Adrenal gland (tissue), 12 donors: Measurements from ENCODE around the gene GIGYF1. TPM values are rescaled to one million over a fixed set of nuclear protein-coding genes. Genes with fewer than 3 reads are reported as not detected.
"Not testable (repeated sequence)": the region's sequence is repeated elsewhere in the genome, so short reads cannot be mapped to it uniquely, and the experiment has no call there.

ENCODE experiments used
- DNase-seq, 7 donors: peaks; one replicate each; pipeline ENCODE4 v3.0.0-alpha.2; 2019 to 2020
- H3K27ac ChIP-seq, 5 donors: fragments of 200-600 bp; sonication (generic) in 4 of 5; 1 replicate in 3 of 5; 2 replicates in 2 of 5; pipeline versions ENCODE4 v1.5.1 to v1.8.0; 2016 to 2020; ENCODE audit warnings: mild to moderate bottlenecking in 1 of 5
- H3K27me3 ChIP-seq: fragments of 200-600 bp; 2 replicates; pipeline ENCODE4 v1.8.0; 2021
- H3K36me3 ChIP-seq, 2 donors: fragments of 200-600 bp; replicated peaks in 1 of 2; 1 replicate in 1 of 2; 2 replicates in 1 of 2; pipeline versions ENCODE4 v1.5.1 to v1.8.0; 2018 to 2022
- H3K4me1 ChIP-seq, 2 donors: fragments of 200-600 bp; replicated peaks in 1 of 2; 1 replicate in 1 of 2; 2 replicates in 1 of 2; pipeline versions ENCODE4 v1.5.1 to v1.8.0; 2018 to 2021
- H3K4me3 ChIP-seq, 4 donors: fragments of 200-600 bp; sonication (generic) in 3 of 4; one replicate each; pipeline ENCODE4 v1.5.1; 2016 to 2018
- H3K9me3 ChIP-seq, 3 donors: fragments of 200-600 bp; sonication (generic) in 1 of 3; replicated peaks in 1 of 3; 1 replicate in 2 of 3; 2 replicates in 1 of 3; pipeline versions ENCODE4 v1.5.1 to v1.8.0; 2016 to 2021
- POLR2A ChIP-seq, 2 donors: fragments of 450-650 bp; IDR thresholded peaks; one replicate each; pipeline ENCODE4 v1.6.1; 2017; ENCODE audit warnings: antibody characterized with exemption in 2 of 2, mild to moderate bottlenecking in 2 of 2, moderate library complexity in 1 of 2
- WGBS, 4 donors: extraction: QIAGEN DNeasy Blood & Tissue Kit in 2 of 4; methylation state at CpG; one replicate each; pipeline versions ENCODE4 v1.1.5 to v1.1.7; 2013 to 2017; 5-methylcytosine and 5-hydroxymethylcytosine counted together
- intact Hi-C, 2 donors: fragments of 100-400 bp; cut with DNase I; formaldehyde crosslinking; loops; one replicate each; pipeline versions ENCODE4 v1.14.1 to v1.15.0; 2022 to 2023
- polyA plus RNA-seq, 3 donors: library from polyadenylated mRNA; stranded (reverse); fragments of 200-250 nt in 2 of 3; fragments of 350-450 nt in 1 of 3; fragmentation: Illumina TruSeq in 1 of 3; extraction: RNeasy Lipid Tissue Mini Kit (QIAGEN cat#74804) in 1 of 3; gene quantifications; one replicate each; pipeline ENCODE4 v1.2.3, GENCODE V29; 2013 to 2014
- total RNA-seq, 9 donors: library from RNA; depleted of rRNA in 4 of 9; stranded (reverse); fragments of >200 nt in 4 of 9; fragments of 120-200 nt in 1 of 9; fragmentation: NEBNext Ultra II Directional in 1 of 9; extraction: Animal tissue kit (Norgen Biotek cat#: 25700) in 1 of 9; gene quantifications; one replicate each; pipeline versions ENCODE4 v1.1.0 to v1.2.4, GENCODE V29; 2013 to 2023
- TF ChIP-seq, protein P1 (sequence below), 6 experiments: fragments of 450-650 bp in 4 of 6; fragments of 200-600 bp in 2 of 6; sonication (generic) in 1 of 6; IDR thresholded peaks; 1 replicate in 5 of 6; 2 replicates in 1 of 6; pipeline versions ENCODE4 v1.5.1 to v1.8.0; 2016 to 2021; ENCODE audit warnings: antibody characterized with exemption in 6 of 6, mild to moderate bottlenecking in 2 of 6, moderate library complexity in 1 of 6
- donor health status: healthy with polysubstance abuse.
- donor health status: Bipolar disorder and iron deficiency.
- donor health status: DM: yes; HTN: yes; CAD: no.
- donor health status: DM: no; HTN: no; CAD: no.
- donor health status: DM: no; HTN: no; CAD: no.
- donor health status: DM: yes; HTN: yes; CAD: no.

GIGYF1 gene
- total and polyA plus RNA-seq, 12 donors: 5.4 to 167 (median 25.9) TPM

DNA sequence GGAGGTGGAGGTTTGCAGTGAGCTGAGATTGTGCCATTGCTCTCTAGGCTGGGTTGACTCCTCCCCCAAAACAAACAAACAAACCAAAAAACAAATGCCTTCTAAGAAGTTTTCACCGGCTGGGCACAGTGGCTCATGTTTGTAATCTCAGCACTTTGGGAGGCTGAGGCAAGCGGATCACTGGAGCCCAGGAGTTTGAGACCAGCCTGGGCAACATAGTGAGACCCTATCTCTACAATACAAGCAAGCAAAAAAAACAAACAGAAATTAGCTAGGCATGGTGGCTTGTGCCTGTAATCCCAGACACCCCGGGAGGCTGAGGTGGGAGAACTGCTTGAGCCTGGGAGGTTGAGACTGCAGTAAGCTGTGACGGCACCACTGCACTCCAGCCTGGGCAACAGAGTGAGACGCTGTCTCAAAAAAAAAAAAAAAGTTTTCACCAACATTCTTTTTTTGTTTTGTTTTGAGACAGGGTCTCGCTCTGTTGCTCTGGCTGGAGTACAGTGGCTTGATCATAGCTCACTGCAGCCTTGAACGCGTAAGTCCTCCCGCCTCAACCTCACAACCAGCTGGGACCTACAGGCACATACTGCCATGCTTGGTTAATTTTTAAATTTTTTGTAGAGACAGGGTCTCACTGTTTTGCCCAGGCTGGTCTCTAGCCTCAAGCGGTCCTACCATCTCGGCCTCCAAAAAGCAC lies 38.0 kb upstream of the GIGYF1 start:
- WGBS, 4 donors: 59 to 81% methylated on average over 3 to 11 of the region's 11 CpGs; no CpG with 5 or more reads in 2 of the 4 donors
- no peak overlapping the region for H3K27ac ChIP-seq
- no peaks in the 10 kb centered on the region for H3K4me1 ChIP-seq
- no peaks in the 10 kb centered on the region for H3K9me3 ChIP-seq
- DNase-seq: no peak
- TF ChIP-seq, protein P1, sequence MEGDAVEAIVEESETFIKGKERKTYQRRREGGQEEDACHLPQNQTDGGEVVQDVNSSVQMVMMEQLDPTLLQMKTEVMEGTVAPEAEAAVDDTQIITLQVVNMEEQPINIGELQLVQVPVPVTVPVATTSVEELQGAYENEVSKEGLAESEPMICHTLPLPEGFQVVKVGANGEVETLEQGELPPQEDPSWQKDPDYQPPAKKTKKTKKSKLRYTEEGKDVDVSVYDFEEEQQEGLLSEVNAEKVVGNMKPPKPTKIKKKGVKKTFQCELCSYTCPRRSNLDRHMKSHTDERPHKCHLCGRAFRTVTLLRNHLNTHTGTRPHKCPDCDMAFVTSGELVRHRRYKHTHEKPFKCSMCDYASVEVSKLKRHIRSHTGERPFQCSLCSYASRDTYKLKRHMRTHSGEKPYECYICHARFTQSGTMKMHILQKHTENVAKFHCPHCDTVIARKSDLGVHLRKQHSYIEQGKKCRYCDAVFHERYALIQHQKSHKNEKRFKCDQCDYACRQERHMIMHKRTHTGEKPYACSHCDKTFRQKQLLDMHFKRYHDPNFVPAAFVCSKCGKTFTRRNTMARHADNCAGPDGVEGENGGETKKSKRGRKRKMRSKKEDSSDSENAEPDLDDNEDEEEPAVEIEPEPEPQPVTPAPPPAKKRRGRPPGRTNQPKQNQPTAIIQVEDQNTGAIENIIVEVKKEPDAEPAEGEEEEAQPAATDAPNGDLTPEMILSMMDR (IDR thresholded peaks at IDR 0.05): no peak
- no peaks in the 10 kb centered on the region for H3K36me3 ChIP-seq
- intact Hi-C loops: no loop called here
- no peak overlapping the region for H3K4me3 ChIP-seq
- no peaks in the 10 kb centered on the region for H3K27me3 ChIP-seq

DNA sequence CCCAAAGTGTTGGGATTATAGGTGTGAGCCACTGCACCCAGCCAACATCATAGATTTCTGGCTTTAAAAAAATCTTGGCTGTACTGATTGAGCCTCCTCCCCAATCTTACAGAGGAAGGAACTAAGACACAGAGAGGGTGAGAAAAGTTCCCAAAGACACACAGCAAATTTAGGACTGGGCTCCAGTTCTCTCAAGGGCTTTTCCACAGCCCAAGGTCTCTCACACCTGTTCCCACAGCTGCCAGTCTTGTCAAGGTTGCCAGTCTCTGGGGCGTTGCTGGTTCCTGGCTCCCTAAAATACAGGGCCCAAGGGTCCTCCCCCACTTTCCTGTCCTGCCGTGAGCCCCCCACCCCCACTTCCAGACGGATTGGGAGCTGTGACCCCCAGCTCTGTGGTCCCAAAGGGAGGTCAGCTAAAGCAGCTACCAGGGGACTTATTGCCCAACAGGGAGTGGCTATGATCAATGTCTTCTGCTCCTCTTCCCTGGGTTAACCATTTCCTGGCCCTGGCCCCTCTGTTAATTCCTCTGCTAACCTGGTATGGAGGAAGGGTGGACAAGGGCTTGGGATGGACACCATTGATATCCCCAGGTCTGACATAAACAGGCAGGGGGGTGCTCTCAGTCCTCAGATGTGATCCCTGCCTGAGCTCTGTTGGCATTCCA lies 36.2 kb upstream of the GIGYF1 start:
- no peak for DNase-seq
- TF ChIP-seq, protein P1 (IDR thresholded peaks at IDR 0.05): no peak
- TF ChIP-seq POLR2A (IDR thresholded peaks at IDR 0.05): no peak
- Histone ChIP-seq H3K36me3 (no peaks in the 10 kb centered on the region), H3K4me1 (peaks cover 0 to 8% of the 10 kb centered on the region in 2 donors), H3K4me3 (no peak overlapping the region), H3K27ac (no peak overlapping the region), H3K27me3 (no peaks in the 10 kb centered on the region), H3K9me3 (no peaks in the 10 kb centered on the region)
- WGBS, 4 donors: 31% methylated on average over 3 of the region's 3 CpGs; no CpG with 5 or more reads in 3 of the 4 donors
- intact Hi-C loops: no loop called here

DNA sequence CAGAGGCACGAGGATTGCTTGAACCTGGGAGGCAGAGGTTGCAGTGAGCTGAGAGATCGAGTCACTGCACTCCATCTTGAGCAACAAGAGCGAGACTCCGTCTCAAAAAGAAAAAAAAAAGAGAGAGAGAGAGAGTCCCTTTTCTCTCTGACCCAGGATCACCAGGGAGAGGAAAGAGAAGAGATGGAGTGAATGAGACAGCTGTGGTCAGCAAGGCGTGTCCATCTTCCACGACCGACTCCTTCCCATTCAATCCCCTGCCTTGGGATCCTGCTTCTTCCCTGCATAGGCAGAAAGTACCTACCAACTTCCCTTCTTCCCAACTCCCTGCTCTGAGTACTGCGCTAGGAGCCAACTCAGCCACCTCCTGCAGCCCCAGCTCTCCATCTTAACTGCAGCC lies 34.1 kb upstream of the GIGYF1 start:
- H3K4me1 ChIP-seq: peaks cover 0 to 8% of the 10 kb centered on the region in 2 donors
- H3K27ac ChIP-seq: no peak overlapping the region
- no peaks in the 10 kb centered on the region for H3K27me3 ChIP-seq
- TF ChIP-seq POLR2A (IDR thresholded peaks at IDR 0.05): no peak
- TF ChIP-seq, protein P1 (IDR thresholded peaks at IDR 0.05): no peak
- DNase-seq: no peak
- no peaks in the 10 kb centered on the region for H3K36me3 ChIP-seq
- no peak overlapping the region for H3K4me3 ChIP-seq
- WGBS, 4 donors: 81 to 92% (median 83%) methylated on average over 8 of the region's 8 CpGs
- H3K9me3 ChIP-seq: no peaks in the 10 kb centered on the region
- intact Hi-C loops: no loop called here

DNA sequence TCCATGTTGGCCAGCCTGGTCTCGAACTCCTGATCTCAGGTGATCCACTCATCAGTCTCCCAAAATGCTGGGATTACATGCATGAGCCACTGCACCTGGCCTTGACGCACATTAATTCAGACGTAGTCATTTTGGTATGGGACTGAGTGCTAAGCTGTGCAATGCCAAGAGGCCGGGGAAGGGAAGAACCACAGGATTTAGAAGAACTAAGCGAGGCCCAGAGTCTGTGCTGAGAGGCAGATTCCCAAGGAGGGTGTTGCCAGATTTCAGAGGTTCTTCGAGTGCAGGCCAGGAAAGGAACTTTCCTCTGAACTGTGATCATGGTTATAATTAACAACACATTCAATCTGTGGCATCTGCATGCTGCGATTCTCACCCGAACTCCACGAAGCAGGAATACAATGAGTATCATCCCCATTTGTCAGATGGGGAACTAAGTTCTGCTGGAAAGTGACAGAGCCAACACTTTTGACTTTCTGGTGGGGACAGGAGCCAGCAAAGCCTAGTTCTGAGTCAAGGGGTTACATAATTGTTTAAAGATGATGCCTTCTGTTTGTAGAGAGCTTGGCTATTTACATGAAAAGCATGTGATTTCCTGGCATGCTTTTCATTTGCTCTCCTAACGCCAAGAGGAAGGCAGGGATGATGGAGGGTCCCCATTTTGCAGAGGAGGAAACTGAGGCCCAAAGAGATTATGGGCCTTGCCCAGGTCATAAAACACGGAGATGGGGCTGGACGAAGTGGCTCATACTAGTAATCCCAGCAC lies 33.1 kb upstream of the GIGYF1 start:
- no peak for DNase-seq
- Histone ChIP-seq H3K36me3 (no peaks in the 10 kb centered on the region), H3K27ac (no peak overlapping the region), H3K27me3 (no peaks in the 10 kb centered on the region), H3K4me1 (peaks cover 0 to 8% of the 10 kb centered on the region in 2 donors), H3K9me3 (no peaks in the 10 kb centered on the region), H3K4me3 (no peak overlapping the region)
- TF ChIP-seq, protein P1 (IDR thresholded peaks at IDR 0.05): no peak
- TF ChIP-seq POLR2A (IDR thresholded peaks at IDR 0.05): no peak
- intact Hi-C loops: no loop called here
- WGBS, 4 donors: 62 to 69% (median 65%) methylated on average over 12 of the region's 12 CpGs

DNA sequence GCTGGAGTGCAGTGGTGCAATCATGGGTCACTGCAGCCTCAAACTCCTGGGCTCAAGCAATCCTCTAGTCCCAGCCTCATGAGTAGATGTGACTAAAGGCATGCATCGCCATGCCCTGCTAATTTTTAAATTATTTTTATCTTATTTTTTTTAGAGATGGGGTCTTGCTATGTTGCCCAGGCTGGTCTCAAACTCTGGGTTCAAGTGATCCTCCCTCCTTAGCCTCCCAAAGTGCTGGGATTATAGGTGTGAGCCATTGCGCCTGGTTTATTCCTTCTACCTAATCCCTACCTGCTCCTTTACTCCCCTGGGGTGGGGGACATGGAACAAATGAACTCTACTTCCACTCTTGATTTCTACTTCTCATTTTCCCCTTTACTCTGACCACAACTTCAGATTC lies 30.3 kb upstream of the GIGYF1 start:
- Histone ChIP-seq H3K4me1 (peaks cover 4 to 15% of the 10 kb centered on the region in 2 donors), H3K27me3 (peaks cover 14% of the 10 kb centered on the region)
- intact Hi-C loops, DNase-seq, H3K9me3 ChIP-seq, H3K27ac ChIP-seq, H3K36me3 ChIP-seq, H3K4me3 ChIP-seq: not testable (repeated sequence)
- 63 to 84% (median 76%) methylated on average over 2 of the region's 2 CpGs for WGBS, 4 donors
